NT2/D1 (cell line): Measurements from ENCODE around the gene NT5DC1.

Source experiments
- SUZ12 ChIP-seq: IDR thresholded peaks from 2 replicates; pipeline ENCODE4 v1.6.1; 2011; ENCODE audit not compliant: insufficient read length, insufficient read depth; ENCODE audit errors: extremely low read depth
- YY1 ChIP-seq: IDR thresholded peaks from 2 replicates; pipeline ENCODE4 v1.6.1; 2011; ENCODE audit not compliant: insufficient read length, insufficient read depth

DNA sequence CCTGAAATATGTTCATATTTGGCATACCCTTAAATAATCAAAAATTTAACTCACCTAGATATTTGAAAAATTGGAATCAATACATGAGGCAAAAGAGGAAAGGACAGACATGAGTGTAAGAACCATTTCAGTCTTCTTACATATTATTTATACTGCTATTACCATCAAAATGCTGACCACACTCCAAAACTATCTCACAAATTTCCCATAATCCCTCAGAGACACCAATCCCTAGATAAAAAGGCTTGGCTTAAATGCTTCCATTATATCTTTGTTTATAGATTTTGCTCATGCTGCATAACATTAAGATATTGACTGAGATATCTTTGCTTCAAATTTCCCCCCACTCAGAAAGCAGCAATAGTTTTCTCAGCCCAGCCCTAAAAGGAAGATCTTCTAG lies 11.7 kb upstream of the NT5DC1 start:
- no peak for TF ChIP-seq SUZ12
- TF ChIP-seq YY1: no peak
